SK-N-SH (cell line): ENCODE data around the gene PAPLN.

Experiments used
- CTCF ChIP-seq: fragments of 200-600 bp; sonication (generic); IDR thresholded peaks from 2 replicates; pipeline ENCODE4 v1.6.1; 2017; ENCODE audit warnings: antibody characterized with exemption, mild to moderate bottlenecking, moderate library complexity
- EP300 ChIP-seq, 2 experiments: IDR thresholded peaks; 2 replicates each; pipeline versions ENCODE4 v1.4.0 to v1.6.1; 2012; ENCODE audit warnings: borderline replicate concordance in 1 of 2, low read depth in 1 of 2, low read length in 1 of 2
- IRF3 ChIP-seq: fragments of 150-350 bp; IDR thresholded peaks from 2 replicates; pipeline ENCODE4 v1.6.1; 2016; ENCODE audit warnings: mild to moderate bottlenecking, low read depth, low read length
- RCOR1 ChIP-seq: fragments of 150-350 bp; IDR thresholded peaks from 2 replicates; pipeline ENCODE4 v1.6.1; 2017; ENCODE audit warnings: antibody characterized with exemption, low read length
- REST ChIP-seq: IDR thresholded peaks from 2 replicates; pipeline ENCODE4 v1.6.1; 2012; ENCODE audit warnings: mild to moderate bottlenecking, low read depth, low read length, moderate library complexity

- TF ChIP-seq EP300 (IDR thresholded peaks at IDR 0.05; ENCODE audit: borderline replicate concordance in 1 of 2, low read depth in 1 of 2, low read length in 1 of 2) (no peak), CTCF (no peak), REST (no peak), IRF3 (no peak), RCOR1 (no peak)
Observed at GRCh38 chr14:73251516-73252215, 14.4 kb downstream of the PAPLN start.
